ENCODE data around the gene SPSB2.
"Not testable (repeated sequence)": the region's sequence is repeated elsewhere in the genome, so short reads cannot be mapped to it uniquely, and the experiment has no call there.

Gene SPSB2

GRCh38 chr12:6869049-6870021 is 3.8 kb downstream of the SPSB2 start:
- peak; percentile 88 for DNase-seq

- DNase-seq = no peak
Measured at GRCh38 chr12:6868211-6869048, 4.7 kb downstream of the SPSB2 start.

GRCh38 chr12:6867413-6868210 is 5.5 kb downstream of the SPSB2 start, which contains the start of gene TPI1:
Gene TPI1 (plus strand): TSS chr12:6867531. CDS start chr12:6867567, 36 bp downstream.
- DNase-seq = peak; percentile 79

- no peak for DNase-seq
Measured at GRCh38 chr12:6866920-6867412, 6.1 kb downstream of the SPSB2 start.

GRCh38 chr12:6866163-6866919 is 6.8 kb downstream of the SPSB2 start:
- DNase-seq = no peak

GRCh38 chr12:6865307-6865706 is 7.8 kb downstream of the SPSB2 start:
- not testable (repeated sequence) for DNase-seq

- no peak for DNase-seq
Measured at GRCh38 chr12:6863586-6864321, 9.3 kb downstream of the SPSB2 start.

GRCh38 chr12:6863033-6863432 is 10.1 kb downstream of the SPSB2 start:
- DNase-seq = no peak

- DNase-seq = no peak
Measured at GRCh38 chr12:6861391-6861790, 11.7 kb downstream of the SPSB2 start.

GRCh38 chr12:6860942-6861341 is 12.2 kb downstream of the SPSB2 start:
- no peak for DNase-seq

GRCh38 chr12:6860116-6860515 is 13.0 kb downstream of the SPSB2 start:
- no peak for DNase-seq

GRCh38 chr12:6858799-6859198 is 14.3 kb downstream of the SPSB2 start:
- DNase-seq = no peak

GRCh38 chr12:6855322-6855721 is 17.8 kb downstream of the SPSB2 start:
- no peak for DNase-seq

GRCh38 chr12:6854036-6854435 is 19.1 kb downstream of the SPSB2 start:
- no peak for DNase-seq

- DNase-seq = no peak
Measured at GRCh38 chr12:6853626-6854025, 19.5 kb downstream of the SPSB2 start.

- peak; percentile 44 for DNase-seq
Measured at GRCh38 chr12:6852651-6853354, 20.3 kb downstream of the SPSB2 start.

GRCh38 chr12:6851921-6852650 is 21.0 kb downstream of the SPSB2 start, which contains the start of gene USP5:
Gene USP5 (plus strand): TSS chr12:6852150. CDS start chr12:6852180, 30 bp downstream.
- peak; percentile 96 for DNase-seq

GRCh38 chr12:6851153-6851920 is 21.8 kb downstream of the SPSB2 start, which contains the start of gene CDCA3:
Gene CDCA3 (minus strand): TSS chr12:6851286. CDS start chr12:6850952, 334 bp downstream.
- DNase-seq = peak; percentile 87

- DNase-seq = no peak
Measured at GRCh38 chr12:6850796-6851152, 22.3 kb downstream of the SPSB2 start.

All from activated CD8-positive, alpha-beta memory T cell treated with anti-CD3 and anti-CD28 coated beads, Interleukin-2, amount 50 U/mL, for 4 hours (primary cell).